HG03558 (cell line): ENCODE data around the gene CREB3L4.

ENCODE experiments used
- ATAC-seq: cut with Tn5 transposase; IDR thresholded peaks from one replicate; pipeline ENCODE4 v1.9.1; 2021; ENCODE audit warnings: moderate number of reproducible peaks; ENCODE audit not compliant: unreplicated experiment; ENCODE audit errors: extremely low read depth

Gene CREB3L4

DNA sequence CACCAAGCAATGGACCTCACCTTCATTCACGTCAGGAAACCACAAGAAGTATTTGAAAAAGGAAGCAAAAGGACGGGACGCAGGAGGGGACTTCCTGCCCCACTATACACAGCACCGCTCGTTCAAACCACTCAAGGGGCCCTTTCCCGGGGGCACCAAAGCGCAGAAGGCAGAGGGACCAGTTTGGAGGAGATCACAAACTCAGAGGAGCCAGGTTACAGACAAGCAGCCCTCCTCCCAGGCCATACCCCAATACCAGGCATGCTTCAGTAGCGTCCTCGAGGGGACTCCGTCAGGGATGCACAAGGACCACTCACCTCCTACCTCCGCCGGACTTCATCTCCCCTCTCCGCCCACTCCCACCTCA lies 10.0 kb upstream of the CREB3L4 start:
- ATAC-seq: no peak

GRCh38 chr1:153958111-153958960 lies 9.4 kb upstream of the CREB3L4 start, which contains the start of gene CRTC2:
TSS of gene CRTC2 (minus strand) at chr1:153958612. CDS start at chr1:153958497, 115 bp downstream.
- peak; percentile 37 for ATAC-seq

GRCh38 chr1:153958961-153959260 lies 8.8 kb upstream of the CREB3L4 start:
- ATAC-seq: no peak

- ATAC-seq: no peak
Observed at GRCh38 chr1:153959454-153959853, 8.2 kb upstream of the CREB3L4 start.

GRCh38 chr1:153960206-153960605 lies 7.5 kb upstream of the CREB3L4 start:
- no peak for ATAC-seq

GRCh38 chr1:153961421-153961820 lies 6.3 kb upstream of the CREB3L4 start:
- ATAC-seq: no peak

GRCh38 chr1:153962088-153963029 lies 5.3 kb upstream of the CREB3L4 start:
- ATAC-seq: no peak

DNA sequence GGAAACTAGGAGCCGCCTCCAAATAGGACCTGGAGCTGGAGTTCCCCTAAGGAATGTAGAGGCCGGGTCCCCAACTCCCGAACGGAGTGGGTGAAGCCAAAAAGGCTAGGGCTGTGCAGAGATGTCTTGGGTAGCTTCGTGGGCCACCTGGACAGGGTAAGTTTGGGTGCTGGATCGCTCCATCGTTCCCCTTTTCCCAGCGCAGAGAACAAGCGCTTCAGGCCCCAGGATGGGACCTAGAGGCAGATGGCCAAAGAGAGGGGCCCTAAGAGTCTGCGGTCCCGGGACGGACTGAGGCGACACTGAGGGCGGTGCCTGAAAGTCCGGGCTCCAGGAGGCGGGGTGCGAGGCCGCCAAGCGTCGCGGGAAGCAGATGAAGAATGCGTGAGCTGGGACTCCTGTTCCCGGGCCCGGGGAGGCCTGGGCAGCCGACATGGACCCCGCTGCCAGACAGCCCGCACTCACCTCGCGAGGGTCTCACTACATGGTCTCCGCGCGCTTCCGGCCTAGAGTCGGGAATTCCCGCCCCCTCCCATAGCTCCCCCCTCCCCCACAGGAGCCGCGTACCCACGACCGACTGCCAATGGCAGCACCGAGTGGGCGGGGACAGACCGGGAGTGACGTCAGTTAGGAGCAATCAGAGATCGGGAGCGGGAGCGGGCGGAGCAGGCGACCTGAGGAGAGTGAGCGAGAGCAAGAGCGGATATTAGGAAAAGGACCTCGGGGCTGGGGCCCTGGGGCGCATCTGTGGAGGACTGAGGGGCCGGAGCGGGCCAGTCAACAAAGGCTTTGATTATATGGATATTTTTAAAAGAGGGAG lies 4.5 kb upstream of the CREB3L4 start, which contains the start of gene SLC39A1:
TSS of gene SLC39A1 (minus strand) at position 508 of the 820 bp plus-strand sequence. CDS start 822 bp downstream, outside the sequence.
- ATAC-seq: no peak

- no peak for ATAC-seq
Observed at GRCh38 chr1:153963850-153964331, 3.8 kb upstream of the CREB3L4 start.

GRCh38 chr1:153968000-153968363 lies 280 bp downstream of the CREB3L4 start:
- ATAC-seq: no peak

DNA sequence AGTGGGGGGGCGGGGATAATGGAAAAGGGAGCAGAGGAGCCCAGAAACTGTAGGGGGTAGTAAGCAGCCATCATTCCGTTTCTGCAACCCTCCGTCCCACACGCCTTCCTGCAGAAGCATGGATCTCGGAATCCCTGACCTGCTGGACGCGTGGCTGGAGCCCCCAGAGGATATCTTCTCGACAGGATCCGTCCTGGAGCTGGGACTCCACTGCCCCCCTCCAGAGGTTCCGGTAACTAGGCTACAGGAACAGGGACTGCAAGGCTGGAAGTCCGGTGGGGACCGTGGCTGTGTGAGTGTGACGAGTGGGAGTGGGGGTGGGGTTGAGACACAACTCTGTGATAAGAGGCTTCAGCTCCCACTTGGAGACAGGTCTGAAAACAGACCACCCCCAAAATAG lies 706 bp downstream of the CREB3L4 start:
- no peak for ATAC-seq

DNA sequence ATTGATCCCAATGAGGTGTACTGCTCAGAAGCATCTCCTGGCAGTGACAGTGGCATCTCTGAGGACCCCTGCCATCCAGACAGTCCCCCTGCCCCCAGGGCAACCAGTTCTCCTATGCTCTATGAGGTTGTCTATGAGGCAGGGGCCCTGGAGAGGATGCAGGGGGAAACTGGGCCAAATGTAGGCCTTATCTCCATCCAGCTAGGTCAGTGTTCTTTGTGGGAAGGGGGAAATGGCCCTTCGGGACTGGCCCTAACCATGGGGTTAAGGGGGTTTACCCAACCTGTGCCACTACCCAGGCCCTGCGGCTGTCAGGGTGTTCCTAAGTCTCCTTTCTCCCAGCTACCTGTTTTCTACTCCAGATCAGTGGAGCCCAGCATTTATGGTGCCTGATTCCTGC lies 1.3 kb downstream of the CREB3L4 start:
- no peak for ATAC-seq

GRCh38 chr1:153970346-153970745 lies 2.6 kb downstream of the CREB3L4 start:
- no peak for ATAC-seq

- ATAC-seq: no peak
Observed at GRCh38 chr1:153973071-153973470, 5.4 kb downstream of the CREB3L4 start.

- no peak for ATAC-seq
Observed at GRCh38 chr1:153973525-153973924, 5.8 kb downstream of the CREB3L4 start.

DNA sequence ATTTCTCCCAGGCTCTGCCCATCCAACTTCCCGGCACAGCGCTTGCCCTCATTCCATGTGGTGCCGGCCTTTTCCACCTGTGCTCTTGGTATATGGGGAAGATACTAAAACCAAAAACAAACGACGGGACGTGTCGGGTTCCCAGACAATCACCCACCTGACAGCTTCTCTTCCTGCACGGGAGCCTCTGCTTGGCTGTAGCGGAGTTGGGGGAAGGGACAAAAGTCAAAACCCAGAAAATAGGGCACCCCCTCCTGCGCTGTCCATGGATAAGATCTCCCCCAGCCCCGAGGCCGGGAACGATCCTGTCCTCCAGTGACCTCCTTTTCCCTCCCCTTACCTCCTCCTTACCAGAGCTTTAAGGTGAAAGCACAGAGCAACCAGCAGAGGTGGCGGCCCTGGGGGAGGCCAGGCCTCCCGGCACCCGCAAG lies 9.1 kb downstream of the CREB3L4 start:
- ATAC-seq: no peak

- ATAC-seq: peak; percentile 32
Observed at GRCh38 chr1:153977250-153978240, 9.8 kb downstream of the CREB3L4 start, which contains the start of gene JTB. TSS of gene JTB (minus strand) at chr1:153977674. CDS start at chr1:153977252, 422 bp downstream.

DNA sequence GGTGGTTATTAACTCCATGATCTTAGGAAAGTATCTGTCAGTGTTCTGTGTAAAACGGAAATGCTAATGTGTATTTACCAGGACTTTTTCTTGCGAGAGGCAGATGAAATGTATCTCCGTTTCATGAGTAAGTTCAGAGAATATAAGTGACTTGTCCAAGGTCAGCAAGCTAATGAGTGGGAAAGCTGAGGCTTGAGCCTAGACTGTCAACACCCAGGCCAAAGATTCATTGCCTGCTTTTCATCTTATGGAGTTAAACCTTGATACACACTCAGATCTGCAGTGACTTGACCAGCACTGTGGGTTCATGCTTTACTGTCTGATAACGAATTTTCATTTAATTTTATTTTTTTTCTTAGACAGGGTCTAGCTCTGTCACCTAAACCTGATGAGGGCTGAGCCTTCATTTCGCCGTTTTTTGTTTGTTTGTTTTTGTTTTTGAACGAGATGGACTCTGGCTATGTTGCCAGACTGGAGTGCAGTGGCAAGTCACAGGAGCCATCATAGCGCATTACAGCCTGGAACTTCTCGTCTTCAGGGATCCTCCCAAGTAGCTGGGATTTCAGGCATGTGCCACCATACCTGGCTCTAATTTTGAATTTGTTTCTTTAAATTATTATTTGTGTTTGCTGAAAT lies 10.7 kb downstream of the CREB3L4 start:
- ATAC-seq: no peak
